HCT116 (cell line): Measurements from ENCODE around the gene FARSA. TPM values are rescaled to one million over a fixed set of nuclear protein-coding genes. Genes with fewer than 3 reads are reported as not detected.

Experiments used
- ATAC-seq: fragments of 200-7000 bp; cut with Tn5 transposase; 2 replicates; pipeline ENCODE4 v1.9.1; 2020; ENCODE audit warnings: mild to moderate bottlenecking, moderate library complexity
- BruUV-seq: library from RNA; stranded (reverse); fragments of 400-500 nt; replicated peaks from 2 replicates; lab custom pipeline; 2021; lab: Mats Ljungman, UMichigan
- CTCF ChIA-PET: fragments of 300-600 bp; sonication (Branson Sonifier 250); formaldehyde crosslinking; loops from one replicate; lab custom pipeline; 2021; ENCODE audit warnings: antibody characterized with exemption; lab: Charles Lee
- POLR2A ChIA-PET: fragments of 300-600, 350-600 bp; sonication (Branson Sonifier 250); formaldehyde crosslinking; loops from one replicate; lab custom pipeline; 2021; ENCODE audit warnings: antibody characterized with exemption; lab: Charles Lee
- RAD21 ChIA-PET, 2 experiments: fragments of 300-600 bp; sonication (Branson Sonifier 250); formaldehyde crosslinking; loops; one replicate each; lab custom pipeline; 2023; ENCODE audit warnings: low total read pairs in 2 of 2; ENCODE audit not compliant: uncharacterized antibody in 2 of 2, unreplicated experiment in 2 of 2, low non-redundant PET in 1 of 2; lab: Charles Lee
- DNase-seq: peaks from one replicate; pipeline ENCODE4 v3.0.0-alpha.2; 2010; ENCODE audit warnings: low read depth, low spot score
- H2AFZ ChIP-seq: fragments of 200-600 bp; shearing (Covaris generic), sonication (generic); 2 replicates; pipeline ENCODE4 v1.6.1; 2017; ENCODE audit warnings: low read depth, mixed run types, mixed read lengths, antibody characterized with exemption, low read length; ENCODE audit not compliant: poor library complexity, severe bottlenecking
- H3K27ac ChIP-seq: 2 replicates; pipeline ENCODE4 v1.5.1; 2012; ENCODE audit warnings: low read depth, low read length
- H3K27me3 ChIP-seq: fragments of 200-600 bp; sonication (generic); 2 replicates; pipeline ENCODE4 v1.6.1; 2016; ENCODE audit warnings: mixed run types, low read length, mixed read lengths; ENCODE audit not compliant: insufficient read depth
- H3K36me3 ChIP-seq, 2 experiments: fragments of 200-500 bp in 1 of 2; fragments of 200-600 bp in 1 of 2; sonication (Bioruptor generic) in 1 of 2; sonication (generic) in 1 of 2; 2 replicates each; pipeline versions ENCODE4 v1.5.1 to v1.6.1; 2014 to 2016; ENCODE audit warnings: low read length in 2 of 2, inconsistent platforms in 1 of 2, mixed read lengths in 1 of 2, mixed run types in 1 of 2; ENCODE audit not compliant: insufficient read depth in 2 of 2, control insufficient read depth in 1 of 2
- H3K4me1 ChIP-seq, 2 experiments: fragments of 200-600 bp in 1 of 2; sonication (generic) in 1 of 2; 2 replicates each; pipeline versions ENCODE4 v1.5.1 to v1.6.1; 2012 to 2017; ENCODE audit warnings: low read length in 2 of 2, inconsistent platforms in 1 of 2, mild to moderate bottlenecking in 1 of 2, mixed read lengths in 1 of 2, mixed run types in 1 of 2, moderate library complexity in 1 of 2; ENCODE audit not compliant: insufficient read depth in 2 of 2, control insufficient read depth in 1 of 2
- H3K4me2 ChIP-seq: fragments of 200-600 bp; sonication (generic); 2 replicates; pipeline ENCODE4 v1.6.1; 2017; ENCODE audit warnings: mixed run types, low read length, mixed read lengths
- H3K4me3 ChIP-seq, 2 experiments: fragments of 200-600 bp in 1 of 2; sonication (generic) in 1 of 2; replicated peaks in 1 of 2; 2 replicates each; pipeline ENCODE4 v1.5.1; 2011 to 2016; ENCODE audit warnings: low read length in 2 of 2, control low read depth in 1 of 2, low read depth in 1 of 2, mild to moderate bottlenecking in 1 of 2, mixed read lengths in 1 of 2, mixed run types in 1 of 2
- H3K79me2 ChIP-seq: fragments of 200-600 bp; sonication (generic); 2 replicates; pipeline ENCODE4 v1.6.1; 2017; ENCODE audit warnings: mild to moderate bottlenecking, mixed run types, low read length, moderate library complexity, mixed read lengths; ENCODE audit not compliant: insufficient read depth
- H3K9ac ChIP-seq: fragments of 200-600 bp; sonication (generic); 2 replicates; pipeline ENCODE4 v1.6.1; 2016; ENCODE audit warnings: low read length, mixed read lengths
- H3K9me2 ChIP-seq: fragments of 200-600 bp; sonication (generic), shearing (Covaris generic); 2 replicates; pipeline ENCODE4 v1.6.1; 2017; ENCODE audit warnings: mixed run types, mild to moderate bottlenecking, moderate library complexity; ENCODE audit not compliant: insufficient read depth
- H3K9me3 ChIP-seq, 2 experiments: fragments of 200-500 bp in 1 of 2; fragments of 200-600 bp in 1 of 2; sonication (Bioruptor generic) in 1 of 2; sonication (generic) in 1 of 2; 2 replicates each; pipeline ENCODE4 v1.6.1; 2014 to 2017; ENCODE audit warnings: low read length in 2 of 2, mixed read lengths in 2 of 2, inconsistent platforms in 1 of 2, low read depth in 1 of 2, mild to moderate bottlenecking in 1 of 2, mixed run types in 1 of 2, moderate library complexity in 1 of 2; ENCODE audit not compliant: control insufficient read depth in 1 of 2, insufficient read depth in 1 of 2
- H4K20me1 ChIP-seq: fragments of 200-600 bp; sonication (generic), shearing (Covaris generic); 2 replicates; pipeline ENCODE4 v1.6.1; 2017; ENCODE audit warnings: mixed run types, mild to moderate bottlenecking, moderate library complexity; ENCODE audit not compliant: insufficient read depth
- CBX3 ChIP-seq: IDR thresholded peaks from 2 replicates; pipeline ENCODE4 v1.6.1; 2012; ENCODE audit warnings: low read depth
- CEBPB ChIP-seq: IDR thresholded peaks from 2 replicates; pipeline ENCODE4 v1.6.1; 2012; ENCODE audit warnings: low read depth
- CTCF ChIP-seq, 3 experiments: fragments of 200-600 bp in 1 of 3; sonication (generic) in 1 of 3; IDR thresholded peaks in 2 of 3; conservative IDR thresholded peaks in 1 of 3; 2 replicates each; pipeline ENCODE4 v1.5.1; 2012 to 2017; ENCODE audit warnings: low read depth in 2 of 3, low read length in 2 of 3, antibody characterized with exemption in 1 of 3, borderline replicate concordance in 1 of 3, control low read depth in 1 of 3, mild to moderate bottlenecking in 1 of 3, mixed read lengths in 1 of 3, mixed run types in 1 of 3, moderate library complexity in 1 of 3; ENCODE audit not compliant: insufficient read depth in 1 of 3
- EGR1 ChIP-seq: IDR thresholded peaks from 2 replicates; pipeline ENCODE4 v1.6.1; 2012; ENCODE audit warnings: low read depth
- ELF1 ChIP-seq: IDR thresholded peaks from 2 replicates; pipeline ENCODE4 v1.6.1; 2012; ENCODE audit warnings: low read depth, borderline replicate concordance
- EZH2 ChIP-seq: fragments of 200-600 bp; sonication (generic); IDR thresholded peaks from 2 replicates; pipeline ENCODE4 v1.6.1; 2017; ENCODE audit warnings: antibody characterized with exemption, mixed run types
- EZH2phosphoT487 ChIP-seq: fragments of 200-600 bp; IDR thresholded peaks from 2 replicates; pipeline ENCODE4 v1.6.1; 2018; ENCODE audit warnings: antibody characterized with exemption, borderline replicate concordance
- FOSL1 ChIP-seq: IDR thresholded peaks from 2 replicates; pipeline ENCODE4 v1.6.1; 2012; ENCODE audit warnings: low read depth
- JUND ChIP-seq: IDR thresholded peaks from 2 replicates; pipeline ENCODE4 v1.6.1; 2012
- MAX ChIP-seq: IDR thresholded peaks from 2 replicates; pipeline ENCODE4 v1.6.1; 2012
- POLR2A ChIP-seq: IDR thresholded peaks from 2 replicates; pipeline ENCODE4 v1.7.0; 2011; ENCODE audit warnings: borderline replicate concordance; ENCODE audit not compliant: insufficient read depth, insufficient read length; ENCODE audit errors: extremely low read depth
- POLR2AphosphoS5 ChIP-seq: IDR thresholded peaks from 2 replicates; pipeline ENCODE4 v1.6.1; 2011; ENCODE audit warnings: mild to moderate bottlenecking, low read depth, low read length, moderate library complexity
- RAD21 ChIP-seq: IDR thresholded peaks from 2 replicates; pipeline ENCODE4 v1.6.1; 2012; ENCODE audit warnings: low read depth, mild to moderate bottlenecking
- SP1 ChIP-seq: IDR thresholded peaks from 2 replicates; pipeline ENCODE4 v1.6.1; 2012; ENCODE audit warnings: low read depth
- SRF ChIP-seq: IDR thresholded peaks from 2 replicates; pipeline ENCODE4 v1.6.1; 2012; ENCODE audit warnings: low read depth
- TCF7L2 ChIP-seq: IDR thresholded peaks from 2 replicates; pipeline ENCODE4 v1.7.0; 2011; ENCODE audit warnings: borderline replicate concordance, inconsistent platforms; ENCODE audit not compliant: insufficient read depth, insufficient read length; ENCODE audit errors: extremely low read depth
- YY1 ChIP-seq: IDR thresholded peaks from 2 replicates; pipeline ENCODE4 v1.6.1; 2011; ENCODE audit warnings: low read length, low read depth, moderate library complexity, mild to moderate bottlenecking; ENCODE audit not compliant: insufficient replicate concordance; ENCODE audit errors: extremely low read depth
- ZBTB33 ChIP-seq: IDR thresholded peaks from 2 replicates; pipeline ENCODE4 v1.6.1; 2011; ENCODE audit warnings: mild to moderate bottlenecking, low read length, moderate library complexity; ENCODE audit not compliant: insufficient replicate concordance; ENCODE audit errors: extremely low read depth
- ZNF274 ChIP-seq: fragments of 200-500 bp; sonication (Bioruptor generic); IDR thresholded peaks from 2 replicates; pipeline ENCODE4 v1.6.1; 2014; ENCODE audit warnings: mild to moderate bottlenecking, low read depth, low read length, inconsistent platforms
- intact Hi-C: fragments of 100-400 bp; cut with micrococcal nuclease; formaldehyde crosslinking; loops from 2 replicates; pipeline ENCODE4 v1.10.0; 2022
- total RNA-seq: library from RNA; stranded (reverse); gene quantifications from one replicate; pipeline ENCODE4 v1.2.1, GENCODE V29; 2021; ENCODE audit not compliant: unreplicated experiment
- TF ChIP-seq, protein P1 (sequence below): IDR thresholded peaks from 2 replicates; pipeline ENCODE4 v1.6.1; 2012

The FARSA gene
- total RNA-seq, 1 experiment from 2014 or later = 129 TPM

- ChIA-PET CTCF (interaction anchor here (1.7 kb wide), 1 partner anchor 27 kb away, joined by 8 read pairs; no protein-coding TSS in a partner anchor), POLR2A (interaction anchor here (0.5 to 1.6 kb wide), 6 partner anchors 8 to 172 kb away, joined by 3 to 5 read pairs (median 4); partner anchors contain the start of genes RAD23A and SYCE2), RAD21 (no interaction called here)
- peak within 1 kb of the TSS; percentile 98 to 99 for H3K4me3 ChIP-seq
- H3K9ac ChIP-seq = peak within 1 kb of the TSS; percentile 95
- no TSS peak for BruUV-seq
- H3K79me2 ChIP-seq = peaks cover 48% of the 10 kb centered on the region
- peaks cover 15 to 46% of the 10 kb centered on the region in 2 experiments for H3K4me1 ChIP-seq
- ATAC-seq (peak; percentile 90), DNase-seq (peak; percentile 99)
- no peak within 1 kb of the TSS for H2AFZ ChIP-seq
- peak within 1 kb of the TSS; percentile 92 for H3K4me2 ChIP-seq
- H4K20me1 ChIP-seq = no peaks in the 10 kb centered on the region
- peak within 1 kb of the TSS; percentile 79 for H3K27ac ChIP-seq
- H3K36me3 ChIP-seq = peaks cover 18 to 39% of the 10 kb centered on the region in 2 experiments
- no peaks in the 10 kb centered on the region for H3K9me3 ChIP-seq
- no peaks in the 10 kb centered on the region for H3K27me3 ChIP-seq
- intact Hi-C loops = loop anchor here (2.0 kb wide), 1 partner anchor 47 kb away; the partner anchor contains the start of gene GCDH
- no peaks in the 10 kb centered on the region for H3K9me2 ChIP-seq
- TF ChIP-seq CBX3 (no peak), ZBTB33 (no peak), ZNF274 (no peak), RAD21 (no peak), ELF1 (no peak), SRF (no peak), POLR2AphosphoS5 (peak; percentile 99), CEBPB (no peak), CTCF (IDR thresholded peaks at IDR 0.05 in 2 of 3, conservative IDR thresholded peaks at IDR 0.05 in 1 of 3; ENCODE audit: borderline replicate concordance in 1 of 3, insufficient read depth in 1 of 3, low read depth in 2 of 3, low read length in 2 of 3) (no peak), FOSL1 (no peak), EGR1 (peak; percentile 57; the same call in 1 of the 2 replicates), TCF7L2 (peak; percentile 74), SP1 (peak; percentile 99), MAX (peak; percentile 68; the same call in 1 of the 2 replicates), EZH2 (no peak), EZH2phosphoT487 (no peak), JUND (no peak), POLR2A (peak; percentile 96), YY1 (peak; percentile 69)
- TF ChIP-seq, protein P1, sequence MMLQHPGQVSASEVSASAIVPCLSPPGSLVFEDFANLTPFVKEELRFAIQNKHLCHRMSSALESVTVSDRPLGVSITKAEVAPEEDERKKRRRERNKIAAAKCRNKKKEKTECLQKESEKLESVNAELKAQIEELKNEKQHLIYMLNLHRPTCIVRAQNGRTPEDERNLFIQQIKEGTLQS = no peak
These were observed 4.6 kb upstream of the FARSA start, which contains the start of gene CALR for GRCh38 chr19:12937927-12938778. Gene CALR (plus strand): TSS chr19:12938609. CDS start chr19:12938680, 71 bp downstream.
